ENCODE data around the gene MPL. TPM values are rescaled to one million over a fixed set of nuclear protein-coding genes. Genes with fewer than 3 reads are reported as not detected.

Gene MPL
- total and polyA plus RNA-seq, 2 of the 8 experiments (the other 6 are each of a cell fraction or from before 2014, with no cell fraction given) = 0.08 TPM; not detected in 1

DNA sequence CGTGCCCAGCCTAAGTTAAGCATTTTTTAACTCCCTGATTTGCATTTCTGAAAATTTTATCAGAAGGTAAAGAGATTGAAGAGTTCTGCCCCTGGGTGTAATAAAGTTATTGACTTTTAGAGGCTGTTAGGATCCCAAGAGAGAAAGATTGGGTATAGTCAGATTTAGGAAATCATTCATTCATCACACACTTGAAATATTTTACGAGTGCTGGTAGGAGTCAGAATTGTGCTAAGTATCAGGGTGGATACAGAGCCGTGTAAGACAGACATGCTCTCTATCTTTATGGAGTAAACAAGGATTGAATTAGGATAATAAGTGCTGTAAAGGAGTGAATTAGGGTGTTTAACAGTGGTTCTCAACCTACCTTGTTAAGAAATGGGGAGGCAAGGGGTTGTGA lies 55.1 kb downstream of the MPL start:
- Histone ChIP-seq H3K4me2 (ENCODE audit: insufficient read depth in 1 of 2, low read depth in 2 of 2, low read length in 2 of 2) (no peak overlapping the region), H3K4me1 (replicated peaks in 1 of 4; ENCODE audit: control insufficient read depth in 3 of 4, insufficient read depth in 4 of 4, low read length in 3 of 4) (peaks cover 0 to 8% (median 4%) of the 10 kb centered on the region in 4 experiments; a peak in 4 of 7 replicates), H3K27me3 (replicated peaks in 1 of 4; ENCODE audit: control insufficient read depth in 3 of 4, extremely low read depth in 1 of 4, insufficient read depth in 3 of 4, low read length in 3 of 4) (no peaks in the 10 kb centered on the region), H3K23ac (ENCODE audit: insufficient read length) (no peak overlapping the region), H3K36me3 (ENCODE audit: control insufficient read depth in 2 of 4, insufficient read depth in 4 of 4, low read length in 3 of 4) (peaks cover 0 to 4% (median 1%) of the 10 kb centered on the region in 4 experiments; a peak in 3 of 8 replicates), H3K23me2 (ENCODE audit: low read depth, low read length) (peaks cover 3% of the 10 kb centered on the region), H2AK5ac (ENCODE audit: low read depth, low read length) (no peak overlapping the region), H2BK5ac (ENCODE audit: low read depth, low read length) (no peak overlapping the region), H2BK12ac (ENCODE audit: low read depth, low read length) (no peak overlapping the region), H3K4ac (replicated peaks; ENCODE audit: insufficient read length, low read depth, low read length) (no peak overlapping the region), H3K27ac (ENCODE audit: low read depth, low read length) (no peak overlapping the region), H4K8ac (ENCODE audit: extremely low read depth, insufficient read depth, low read length) (no peak overlapping the region), H3K18ac (ENCODE audit: extremely low read depth, low read length) (no peak overlapping the region), H3K4me3 (ENCODE audit: extremely low read depth in 1 of 4, insufficient read depth in 2 of 4, low read depth in 3 of 4, low read length in 4 of 4) (no peak overlapping the region), H2BK120ac (replicated peaks; ENCODE audit: low read depth, low read length) (no peak overlapping the region), H3K56ac (replicated peaks; ENCODE audit: insufficient read length, low read depth, low read length) (no peak overlapping the region), H4K91ac (replicated peaks; ENCODE audit: insufficient read length, low read length) (no peak overlapping the region), H3K14ac (ENCODE audit: insufficient read length) (no peak overlapping the region), H3K79me1 (ENCODE audit: low read depth, low read length) (0 out of 2 replicates have a peak, but pooled peaks cover 2% of the 10 kb centered on the region), H2AFZ (ENCODE audit: low read length) (no peak overlapping the region), H4K5ac (ENCODE audit: insufficient read length, low read depth, low read length) (no peak overlapping the region), H3K9ac (replicated peaks in 1 of 4; ENCODE audit: extremely low read depth in 1 of 4, low read depth in 3 of 4, low read length in 3 of 4) (no peak overlapping the region), H3K9me3 (ENCODE audit: insufficient read depth in 2 of 2, low read depth in 1 of 2, low read length in 1 of 2) (no peaks in the 10 kb centered on the region), H4K20me1 (replicated peaks in 1 of 2; ENCODE audit: control insufficient read depth in 1 of 2, insufficient read depth in 2 of 2, low read length in 2 of 2) (peaks cover 0 to 3% of the 10 kb centered on the region in 2 experiments), H2BK20ac (ENCODE audit: low read length) (no peak overlapping the region), H2BK15ac (ENCODE audit: low read length) (no peak overlapping the region), H3K79me2 (ENCODE audit: control insufficient read depth in 1 of 2, insufficient read depth in 2 of 2, low read length in 2 of 2) (peaks cover 7 to 18% of the 10 kb centered on the region in 2 experiments; a peak in 3 of 4 replicates)
- DNase-seq (ENCODE audit: low read depth in 1 of 2, low spot score in 2 of 2) (no peak), FAIRE-seq (no peak)
- ChIA-PET CTCF (ENCODE audit: partially characterized antibody) (interaction anchor here (0.9 kb wide), 1 partner anchor 160 kb away, joined by 3 read pairs; no protein-coding TSS in a partner anchor), POLR2A (ENCODE audit: partially characterized antibody) (interaction anchor here (0.6 to 1.0 kb wide), 2 partner anchors 24 to 107 kb away, joined by 3 read pairs; no protein-coding TSS in a partner anchor)
- 80% methylated on average over 3 of the region's 3 CpGs; no CpG with 5 or more reads in 1 of the 2 experiments for WGBS, 2 experiments (ENCODE audit: extremely low coverage in 1 of 2, insufficient coverage in 1 of 2, insufficient read length in 1 of 2, insufficient replicate concordance in 2 of 2, low coverage in 1 of 2, low lambda C conversion rate in 2 of 2, missing lambda C conversion rate in 1 of 2)
- TF ChIP-seq RBBP5 (IDR thresholded peaks at IDR 0.05; ENCODE audit: borderline replicate concordance, low read depth, low read length) = no peak
